Endothelial cell (in vitro differentiated cells): ENCODE measurements around the gene ZNF423. TPM values are rescaled to one million over a fixed set of nuclear protein-coding genes. Genes with fewer than 3 reads are reported as not detected.

Experiments used
- DNase-seq: peaks from one replicate; pipeline ENCODE4 v3.0.0; 2021; ENCODE audit warnings: low spot score
- H3K27ac Mint-ChIP-seq: one replicate; pipeline ENCODE4 v1.8.0; 2021; ENCODE audit warnings: mixed read lengths, inconsistent platforms; ENCODE audit not compliant: unreplicated experiment
- H3K27me3 Mint-ChIP-seq: one replicate; pipeline ENCODE4 v1.8.0; 2021; ENCODE audit warnings: mild to moderate bottlenecking, moderate library complexity, mixed read lengths, inconsistent platforms; ENCODE audit not compliant: unreplicated experiment
- H3K36me3 Mint-ChIP-seq: one replicate; pipeline ENCODE4 v1.8.0; 2021; ENCODE audit warnings: mild to moderate bottlenecking, low read depth, mixed read lengths, inconsistent platforms; ENCODE audit not compliant: unreplicated experiment
- H3K4me1 Mint-ChIP-seq: one replicate; pipeline ENCODE4 v1.8.0; 2021; ENCODE audit warnings: mild to moderate bottlenecking, mixed read lengths, inconsistent platforms; ENCODE audit not compliant: unreplicated experiment
- H3K4me3 Mint-ChIP-seq: one replicate; pipeline ENCODE4 v1.8.0; 2021; ENCODE audit warnings: mild to moderate bottlenecking, mixed read lengths, inconsistent platforms; ENCODE audit not compliant: unreplicated experiment
- H3K9me3 Mint-ChIP-seq: one replicate; pipeline ENCODE4 v1.8.0; 2021; ENCODE audit warnings: mixed read lengths, inconsistent platforms; ENCODE audit not compliant: unreplicated experiment
- CTCF ChIP-seq: fragments of 200-600 bp; sonication (generic); IDR thresholded peaks from one replicate; pipeline ENCODE4 v1.5.0; 2021; ENCODE audit warnings: antibody characterized with exemption; ENCODE audit not compliant: unreplicated experiment
- total RNA-seq: library from RNA; stranded (reverse); fragmentation: NEBNext Ultra II Directional; extraction: Animal tissue kit (Norgen Biotek cat#: 25700); gene quantifications from one replicate; pipeline ENCODE4 v1.2.1, GENCODE V29; 2021; ENCODE audit not compliant: unreplicated experiment

Gene ZNF423
- total RNA-seq, 1 donor from 2014 or later: 44.8 TPM

- H3K36me3 Mint-ChIP-seq: peaks cover 43% of the 10 kb centered on the region
- DNase-seq: no peak
- H3K4me1 Mint-ChIP-seq: peaks cover 17% of the 10 kb centered on the region
- TF ChIP-seq CTCF: no peak
- H3K9me3 Mint-ChIP-seq: no peaks in the 10 kb centered on the region
- H3K4me3 Mint-ChIP-seq: no peak overlapping the region
- no peak overlapping the region for H3K27ac Mint-ChIP-seq
- peaks cover 16% of the 10 kb centered on the region for H3K27me3 Mint-ChIP-seq
Measured at GRCh38 chr16:49634235-49635008, 221.5 kb downstream of the ZNF423 start.

GRCh38 chr16:49632795-49633184, 223.1 kb downstream of the ZNF423 start:
- Mint-ChIP-seq H3K4me1 (peaks cover 12% of the 10 kb centered on the region), H3K27ac (no peak overlapping the region), H3K9me3 (no peaks in the 10 kb centered on the region), H3K4me3 (no peak overlapping the region), H3K27me3 (peaks cover 12% of the 10 kb centered on the region), H3K36me3 (peaks cover 35% of the 10 kb centered on the region)
- no peak for TF ChIP-seq CTCF
- DNase-seq: no peak

- no peak overlapping the region for H3K4me3 Mint-ChIP-seq
- no peak overlapping the region for H3K27ac Mint-ChIP-seq
- peaks cover 30% of the 10 kb centered on the region for H3K36me3 Mint-ChIP-seq
Measured at GRCh38 chr16:49632086-49632794, 223.7 kb downstream of the ZNF423 start.

GRCh38 chr16:49631187-49632041, 224.5 kb downstream of the ZNF423 start:
- Mint-ChIP-seq H3K27ac (no peak overlapping the region), H3K36me3 (peaks cover 22% of the 10 kb centered on the region), H3K4me1 (peaks cover 12% of the 10 kb centered on the region), H3K4me3 (peak overlapping the region; percentile 4), H3K9me3 (no peaks in the 10 kb centered on the region), H3K27me3 (peaks cover 9% of the 10 kb centered on the region)
- no peak for TF ChIP-seq CTCF
- no peak for DNase-seq

More at GRCh38 chr16:49632086-49632794, 223.7 kb downstream of the ZNF423 start:
- Mint-ChIP-seq H3K4me1 (peaks cover 12% of the 10 kb centered on the region), H3K9me3 (no peaks in the 10 kb centered on the region), H3K27me3 (peaks cover 12% of the 10 kb centered on the region)
- TF ChIP-seq CTCF: no peak
- DNase-seq: no peak
